MM.1S (cell line): ENCODE results near the gene TRIM44.

Experiments used
- DNase-seq: peaks from one replicate; pipeline ENCODE4 v3.0.0-alpha.2; 2015
- H2AFZ ChIP-seq: fragments of 300-600 bp; sonication (generic); 2 replicates; pipeline ENCODE4 v1.6.0; 2016; ENCODE audit warnings: antibody characterized with exemption, low read length
- H3F3A ChIP-seq: fragments of 300-600 bp; sonication (generic); 2 replicates; pipeline ENCODE4 v1.6.1; 2016; ENCODE audit warnings: mild to moderate bottlenecking, antibody characterized with exemption, low read length, moderate library complexity, mixed read lengths; ENCODE audit not compliant: insufficient read depth
- H3K27ac ChIP-seq: fragments of 300-600 bp; sonication (generic); 2 replicates; pipeline ENCODE4 v1.5.1; 2016; ENCODE audit warnings: mild to moderate bottlenecking, low read length
- H3K27me3 ChIP-seq: fragments of 300-600 bp; sonication (generic); replicated peaks from 2 replicates; pipeline ENCODE4 v1.6.0; 2016; ENCODE audit warnings: low read length; ENCODE audit not compliant: insufficient read depth
- H3K36me3 ChIP-seq: fragments of 300-600 bp; sonication (generic); replicated peaks from 2 replicates; pipeline ENCODE4 v1.6.1; 2016; ENCODE audit warnings: mild to moderate bottlenecking, low read length, mixed read lengths; ENCODE audit not compliant: insufficient read depth
- H3K4me1 ChIP-seq: fragments of 300-600 bp; sonication (generic); 2 replicates; pipeline ENCODE4 v1.6.1; 2016; ENCODE audit warnings: low read length, mixed read lengths
- H3K4me2 ChIP-seq: fragments of 300-600 bp; sonication (generic); 2 replicates; pipeline ENCODE4 v1.6.0; 2016; ENCODE audit warnings: low read depth, low read length
- H3K4me3 ChIP-seq: fragments of 300-600 bp; sonication (generic); 2 replicates; pipeline ENCODE4 v1.5.1; 2016; ENCODE audit warnings: low read length, mixed read lengths
- H3K79me2 ChIP-seq: fragments of 300-600 bp; sonication (generic); 2 replicates; pipeline ENCODE4 v1.6.1; 2016; ENCODE audit warnings: mixed run types, low read length, mixed read lengths
- H3K9ac ChIP-seq: fragments of 300-600 bp; sonication (generic); 2 replicates; pipeline ENCODE4 v1.6.1; 2016; ENCODE audit warnings: low read length, mixed read lengths
- H3K9me2 ChIP-seq: fragments of 300-600 bp; sonication (generic); replicated peaks from 2 replicates; pipeline ENCODE4 v1.6.1; 2016; ENCODE audit warnings: mild to moderate bottlenecking, low read length, mixed read lengths; ENCODE audit not compliant: insufficient read depth
- H3K9me3 ChIP-seq: fragments of 300-600 bp; sonication (generic); replicated peaks from 2 replicates; pipeline ENCODE4 v1.6.1; 2016; ENCODE audit warnings: mild to moderate bottlenecking, low read length, mixed read lengths; ENCODE audit not compliant: insufficient read depth
- H4K20me1 ChIP-seq: fragments of 300-600 bp; sonication (generic); 2 replicates; pipeline ENCODE4 v1.6.1; 2016; ENCODE audit warnings: mild to moderate bottlenecking, low read length, moderate library complexity, mixed read lengths; ENCODE audit not compliant: insufficient read depth
- CTCF ChIP-seq: fragments of 300-600 bp; sonication (generic); IDR thresholded peaks from 2 replicates; pipeline ENCODE4 v1.5.1; 2016; ENCODE audit warnings: antibody characterized with exemption, low read length, mixed read lengths
- EZH2 ChIP-seq: fragments of 300-600 bp; sonication (generic); optimal IDR thresholded peaks from 2 replicates; pipeline ENCODE3; 2017; ENCODE audit warnings: low read depth, mild to moderate bottlenecking, antibody characterized with exemption, low read length, mixed read lengths
- EZH2phosphoT487 ChIP-seq: fragments of 300-600 bp; sonication (generic); IDR thresholded peaks from 2 replicates; pipeline ENCODE4 v1.6.1; 2018; ENCODE audit warnings: antibody characterized with exemption, low read length

TRIM44 gene

GRCh38 chr11:35675901-35676610 is 13.5 kb downstream of the TRIM44 start:
- peak overlapping the region; percentile 26; the same call in 1 of the 2 replicates for H3K27ac ChIP-seq
- H2AFZ ChIP-seq: no peak overlapping the region
- TF ChIP-seq CTCF (no peak), EZH2 (no peak), EZH2phosphoT487 (no peak)
- H3K4me2 ChIP-seq: peak overlapping the region; percentile 28
- H4K20me1 ChIP-seq: no peaks in the 10 kb centered on the region; the same call in 1 of the 2 replicates
- peaks cover 76% of the 10 kb centered on the region for H3K79me2 ChIP-seq
- no peaks in the 10 kb centered on the region for H3K9me3 ChIP-seq
- H3K36me3 ChIP-seq: no peaks in the 10 kb centered on the region
- no peaks in the 10 kb centered on the region for H3F3A ChIP-seq
- no peaks in the 10 kb centered on the region for H3K27me3 ChIP-seq
- no peaks in the 10 kb centered on the region for H3K9me2 ChIP-seq
- H3K4me3 ChIP-seq: no peak overlapping the region
- H3K9ac ChIP-seq: no peak overlapping the region
- peak; percentile 20 for DNase-seq
- peaks cover 23% of the 10 kb centered on the region for H3K4me1 ChIP-seq

- Histone ChIP-seq H3K36me3 (no peaks in the 10 kb centered on the region), H3K79me2 (peaks cover 78% of the 10 kb centered on the region), H3K4me1 (peaks cover 23% of the 10 kb centered on the region), H3K9me3 (no peaks in the 10 kb centered on the region), H3F3A (no peaks in the 10 kb centered on the region), H4K20me1 (no peaks in the 10 kb centered on the region; the same call in 1 of the 2 replicates), H2AFZ (no peak overlapping the region), H3K27me3 (no peaks in the 10 kb centered on the region), H3K4me3 (no peak overlapping the region), H3K9ac (no peak overlapping the region), H3K9me2 (no peaks in the 10 kb centered on the region), H3K27ac (peak overlapping the region; percentile 26; the same call in 1 of the 2 replicates), H3K4me2 (peak overlapping the region; percentile 28)
- TF ChIP-seq CTCF: no peak
- no peak for TF ChIP-seq EZH2
- no peak for TF ChIP-seq EZH2phosphoT487
- DNase-seq: no peak
Observed at GRCh38 chr11:35676611-35676965, 14.0 kb downstream of the TRIM44 start.

GRCh38 chr11:35677904-35678303 is 15.3 kb downstream of the TRIM44 start:
- no peaks in the 10 kb centered on the region for H3K9me2 ChIP-seq
- DNase-seq: no peak
- H3K9me3 ChIP-seq: no peaks in the 10 kb centered on the region
- H3K9ac ChIP-seq: no peak overlapping the region
- H3K79me2 ChIP-seq: peaks cover 77% of the 10 kb centered on the region
- no peaks in the 10 kb centered on the region; the same call in 1 of the 2 replicates for H4K20me1 ChIP-seq
- H2AFZ ChIP-seq: no peak overlapping the region
- no peaks in the 10 kb centered on the region for H3F3A ChIP-seq
- no peaks in the 10 kb centered on the region for H3K36me3 ChIP-seq
- H3K27ac ChIP-seq: no peak overlapping the region
- no peak overlapping the region for H3K4me3 ChIP-seq
- H3K4me2 ChIP-seq: no peak overlapping the region
- no peaks in the 10 kb centered on the region for H3K27me3 ChIP-seq
- TF ChIP-seq EZH2: no peak
- TF ChIP-seq CTCF: no peak
- TF ChIP-seq EZH2phosphoT487: no peak
- H3K4me1 ChIP-seq: peaks cover 24% of the 10 kb centered on the region
